HG03025 (cell line): ENCODE measurements around the gene ARHGEF4.

Source experiments
- ATAC-seq: cut with Tn5 transposase; IDR thresholded peaks from one replicate; pipeline ENCODE4 v1.9.1; 2021; ENCODE audit warnings: mild to moderate bottlenecking, moderate library complexity; ENCODE audit not compliant: unreplicated experiment, low FRiP score

Gene ARHGEF4

DNA sequence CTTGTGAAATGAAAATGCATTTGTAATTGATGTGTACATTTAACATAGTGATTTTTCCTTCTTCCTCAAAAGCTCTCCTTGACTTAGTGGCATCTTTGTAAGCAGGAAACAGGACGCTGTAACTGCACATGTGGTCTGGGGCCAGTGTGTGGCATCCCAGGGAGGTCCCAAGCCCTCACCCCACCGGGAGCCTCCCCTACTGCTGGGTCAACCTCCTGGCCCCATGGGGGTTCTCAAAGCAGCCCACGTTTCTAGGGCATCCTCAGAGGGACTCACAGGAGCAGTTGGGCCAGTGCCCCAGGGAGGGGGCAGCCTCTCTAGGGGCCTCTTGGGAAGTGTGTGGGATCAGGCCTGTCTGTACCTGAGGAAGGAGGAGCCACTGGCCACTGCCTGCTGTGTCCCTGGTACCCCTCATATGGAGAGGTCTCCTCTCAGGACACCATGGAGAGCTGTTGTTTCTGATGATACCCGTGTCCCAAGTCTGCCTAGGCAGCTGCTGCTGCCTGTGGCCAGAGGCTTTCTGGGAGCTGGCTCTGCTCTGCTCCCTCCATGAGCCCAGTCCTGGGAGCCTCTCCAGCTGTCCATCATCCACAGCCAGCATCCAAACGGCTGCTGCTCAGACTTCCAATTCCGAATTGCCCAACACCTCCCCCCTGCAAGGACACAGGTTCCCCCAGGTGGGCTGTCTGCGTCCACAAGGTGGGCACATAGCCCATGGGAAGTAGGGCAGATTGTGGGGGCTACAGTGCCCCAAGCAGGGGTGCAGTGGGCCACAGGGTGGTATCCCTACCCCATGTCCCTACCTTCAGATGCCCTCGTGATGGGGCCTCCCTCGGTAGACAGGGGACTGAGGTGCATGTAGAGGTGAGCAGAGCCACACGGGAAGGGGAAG is 13.4 kb downstream of the ARHGEF4 start:
- ATAC-seq = no peak

DNA sequence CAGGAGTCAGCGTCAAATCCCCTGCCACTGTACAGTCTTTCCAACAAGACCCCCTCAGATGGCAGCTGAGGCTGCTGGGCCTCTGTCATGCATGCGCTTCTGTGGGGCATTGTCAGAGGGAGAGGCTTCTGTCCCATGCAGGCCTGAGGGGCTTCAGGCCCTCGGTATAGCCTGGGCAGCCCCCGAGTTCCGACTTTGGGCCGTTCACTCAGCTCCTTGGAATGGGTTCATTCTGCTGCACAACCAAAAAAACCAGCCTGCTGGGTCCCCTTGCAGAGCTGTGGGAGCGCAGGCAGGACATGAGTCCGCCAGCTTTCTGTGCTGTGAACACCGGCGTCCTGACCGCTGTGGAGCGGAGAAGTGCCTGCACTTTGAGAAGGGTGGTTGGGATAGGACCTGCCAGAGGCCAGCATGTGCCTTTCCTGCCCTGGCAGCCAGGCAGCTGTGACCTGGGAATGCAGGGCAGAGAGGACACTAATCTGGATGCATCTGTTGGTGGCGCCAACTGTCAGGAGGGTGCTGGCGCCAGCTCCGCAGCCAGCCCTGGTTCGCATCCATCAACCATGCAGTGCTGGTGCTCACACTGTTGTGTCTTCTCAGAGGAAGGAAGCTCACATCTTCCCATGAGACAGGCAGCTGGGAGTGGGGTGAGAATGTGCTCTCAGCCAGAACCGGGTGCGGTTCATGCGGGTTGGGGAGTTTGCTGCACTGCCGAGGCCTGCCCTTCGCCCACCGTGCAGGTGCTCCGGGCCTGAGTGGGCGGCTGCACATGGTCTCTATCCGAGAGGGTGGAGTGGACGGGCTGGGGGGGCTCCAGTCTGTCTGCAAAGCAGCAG is 14.3 kb downstream of the ARHGEF4 start:
- no peak for ATAC-seq

DNA sequence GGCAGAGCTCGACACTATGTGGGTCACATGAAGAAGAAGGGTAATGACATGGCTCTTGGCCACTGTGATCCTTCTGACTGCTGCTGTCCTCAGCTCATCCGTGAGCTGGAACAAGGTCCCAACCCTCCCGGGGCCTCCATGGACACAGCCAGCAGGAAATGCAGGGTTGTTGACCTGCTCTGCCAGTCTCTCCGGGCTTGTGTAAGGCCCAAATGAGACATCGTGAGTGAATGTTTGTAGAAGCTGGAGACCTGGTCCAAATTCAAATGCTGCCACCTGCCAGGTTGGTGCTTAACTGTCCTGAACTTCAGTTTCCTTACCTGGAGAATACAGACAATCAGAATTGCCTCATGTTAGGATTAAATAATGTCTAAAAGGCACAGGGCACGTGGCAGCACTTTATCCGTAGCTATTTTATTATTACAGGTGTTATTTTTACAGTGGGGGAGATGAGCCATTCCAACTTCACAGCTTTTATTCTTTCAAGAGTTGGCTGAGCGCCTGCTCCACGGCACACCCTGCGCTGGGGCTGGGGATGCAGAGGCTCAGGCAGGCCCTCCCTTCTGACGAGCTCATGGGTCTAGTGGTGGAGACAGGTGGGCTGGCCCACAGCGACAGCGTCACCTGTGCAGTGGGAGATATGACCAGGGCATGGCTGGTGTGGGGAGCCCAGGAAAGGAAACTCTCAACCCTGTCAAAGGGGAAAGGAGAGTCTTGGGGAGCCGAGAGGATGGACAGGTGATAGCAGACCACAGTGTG is 15.1 kb downstream of the ARHGEF4 start:
- no peak for ATAC-seq

DNA sequence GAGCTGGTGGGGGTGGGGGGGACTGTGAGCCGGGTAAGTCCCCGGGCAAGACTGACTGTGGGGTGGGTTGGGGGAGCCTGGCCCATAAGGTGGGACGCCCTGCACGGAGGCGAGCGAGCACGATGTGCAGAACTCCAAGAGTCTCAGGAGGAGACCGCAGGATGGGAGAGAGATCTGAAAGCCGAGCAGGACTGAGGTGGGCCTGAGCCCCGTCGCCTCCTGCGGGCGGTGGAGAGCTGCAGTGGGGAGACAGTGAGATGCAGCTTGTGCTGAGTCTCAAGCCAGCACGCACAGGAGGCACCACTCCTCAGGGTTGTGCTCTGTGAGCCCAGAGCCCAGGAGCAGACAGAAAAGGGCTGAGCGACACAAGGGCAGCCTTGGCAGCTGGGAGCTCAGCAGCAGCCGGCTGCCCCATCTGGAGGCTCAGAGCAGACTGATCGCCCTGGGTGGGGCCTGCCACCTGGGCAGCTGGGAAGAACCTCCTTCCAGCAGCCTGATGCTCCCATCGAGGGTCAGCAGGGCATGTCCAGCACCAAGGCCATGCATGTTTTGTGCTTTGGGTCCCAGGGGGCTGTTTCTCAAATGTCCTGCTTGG is 15.9 kb downstream of the ARHGEF4 start:
- no peak for ATAC-seq

DNA sequence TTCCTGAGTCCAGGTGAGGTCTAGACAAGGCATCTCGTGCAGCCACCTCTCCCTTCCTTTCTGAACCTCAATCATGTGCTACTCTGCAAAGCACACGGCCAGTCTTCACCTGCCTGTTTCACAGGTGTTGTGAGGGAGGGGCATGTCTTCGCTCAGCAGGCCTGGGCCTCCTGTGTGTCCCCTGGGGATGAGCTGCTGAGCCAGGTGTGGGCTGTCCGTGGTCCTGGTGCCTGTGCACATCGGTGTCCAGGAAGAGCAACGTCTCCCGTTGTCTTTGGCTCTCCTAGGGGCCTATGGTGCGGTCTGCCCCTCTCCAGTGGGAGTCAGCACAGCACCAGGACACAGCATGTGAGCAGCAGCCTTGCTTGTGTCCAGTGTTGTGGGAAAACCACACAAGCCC is 16.7 kb downstream of the ARHGEF4 start:
- no peak for ATAC-seq

DNA sequence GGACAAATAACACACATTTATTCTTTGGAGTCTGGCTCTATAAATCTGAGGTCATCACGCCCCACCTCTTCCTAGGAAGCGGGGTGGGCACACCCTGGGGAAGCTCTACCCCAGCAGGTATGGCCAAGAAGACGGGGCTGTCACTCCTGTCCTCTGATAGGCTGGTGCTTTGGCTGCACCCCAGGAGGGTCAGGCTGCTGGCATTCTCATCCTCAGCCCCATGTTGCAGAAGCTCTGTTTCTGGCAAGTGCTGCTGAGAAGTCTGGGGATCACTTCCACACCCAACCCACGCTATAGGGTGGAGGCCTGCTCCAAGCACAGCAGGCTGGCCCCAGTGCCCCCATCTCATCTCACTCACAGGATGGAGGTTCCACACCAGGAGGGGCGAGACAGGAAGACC is 17.6 kb downstream of the ARHGEF4 start:
- ATAC-seq = no peak

DNA sequence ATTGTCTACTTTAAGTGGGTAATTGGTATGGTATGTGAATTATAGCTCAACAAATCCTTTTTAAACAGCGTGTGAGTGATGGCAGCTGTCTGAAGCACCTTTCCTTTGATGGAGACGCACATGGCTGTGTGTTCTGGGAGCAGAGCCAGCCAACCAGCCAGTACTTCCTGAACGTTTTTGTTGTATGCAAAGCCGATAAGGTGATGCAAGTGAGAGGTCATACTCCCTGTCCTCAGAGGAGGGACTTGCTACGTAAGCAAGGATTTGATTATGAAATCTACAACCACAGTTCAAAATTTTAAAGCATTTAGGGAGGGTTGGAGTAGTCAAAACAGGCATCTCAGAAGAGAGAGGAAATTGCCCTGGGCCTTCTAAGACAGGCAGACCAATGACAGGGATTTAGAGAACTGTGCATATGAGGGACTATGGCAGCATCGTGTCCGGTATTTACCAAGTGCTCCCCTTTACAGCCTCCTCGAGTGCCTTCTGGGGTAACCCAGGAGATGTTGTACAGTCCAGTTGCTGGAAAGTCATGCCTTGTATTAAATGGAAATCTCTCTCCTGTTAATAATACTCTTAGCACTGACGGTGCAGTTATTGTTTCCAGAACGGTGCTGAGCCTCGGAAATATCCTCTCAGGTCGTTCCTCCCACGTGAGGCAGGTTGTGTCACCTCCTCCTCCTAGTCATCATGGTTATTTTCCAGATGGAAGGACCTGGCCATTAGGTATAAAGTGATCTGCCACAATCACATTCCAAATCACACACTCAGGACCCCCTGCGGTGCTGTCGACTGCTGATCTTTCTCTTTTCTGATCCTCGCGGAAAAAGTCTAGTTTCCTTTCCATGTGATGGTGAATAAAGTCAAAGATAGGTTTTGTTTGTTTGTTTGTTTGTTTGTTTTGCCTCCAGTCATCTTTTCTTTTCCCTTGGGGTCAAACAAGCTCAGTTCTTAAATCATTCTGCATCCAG is 28.4 kb downstream of the ARHGEF4 start:
- ATAC-seq = no peak

DNA sequence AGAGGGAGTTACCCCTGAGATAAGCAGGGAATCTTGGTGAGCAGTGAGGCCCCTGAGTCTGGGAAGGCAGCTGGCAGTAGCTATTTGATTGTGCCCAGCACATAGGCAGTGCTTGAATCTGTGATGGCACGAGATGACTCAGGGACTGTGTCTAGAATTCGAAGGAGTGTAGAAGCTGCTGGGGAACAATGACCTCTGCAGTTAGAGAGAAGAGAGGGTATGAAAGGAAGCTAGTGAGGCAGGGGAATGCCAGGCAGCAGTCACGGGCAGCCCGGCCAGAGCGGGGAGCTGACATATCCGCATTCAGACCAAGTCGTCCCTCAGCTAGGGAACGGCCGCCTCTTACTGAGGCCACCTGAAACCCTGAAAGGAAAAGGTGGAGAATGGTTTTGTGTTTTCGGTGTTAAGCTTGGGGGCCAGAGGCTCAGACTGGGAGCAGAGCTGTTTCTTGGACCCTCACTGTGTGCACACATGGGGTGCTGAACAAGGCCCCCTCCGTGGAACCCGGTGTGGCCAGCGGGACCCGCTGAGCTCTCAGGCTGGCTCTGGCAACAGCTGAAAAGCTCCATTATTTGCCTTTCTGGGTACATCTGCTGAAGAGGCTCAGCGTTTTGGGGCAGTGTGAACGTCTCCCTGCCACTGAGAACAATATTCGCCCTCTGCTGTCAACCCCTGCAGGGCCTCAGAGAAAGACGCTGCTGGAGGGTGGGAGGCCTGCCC is 32.9 kb downstream of the ARHGEF4 start:
- ATAC-seq = no peak

DNA sequence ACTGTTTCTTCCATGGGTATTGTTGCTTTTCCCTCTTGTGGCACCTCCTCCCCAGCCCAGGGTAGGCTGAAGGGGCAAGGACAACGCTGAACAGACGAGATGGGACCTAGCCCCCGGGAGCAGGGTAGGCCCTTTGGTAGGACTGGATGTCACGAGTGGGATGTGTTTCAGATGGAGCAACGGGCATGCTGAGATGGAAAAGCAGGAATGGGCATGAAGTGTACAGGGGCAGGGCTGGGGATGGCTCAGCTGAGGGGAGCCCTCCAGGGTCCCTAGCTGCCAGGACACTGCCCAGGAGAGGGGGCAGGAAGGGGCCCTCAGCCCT is 33.4 kb downstream of the ARHGEF4 start:
- no peak for ATAC-seq

DNA sequence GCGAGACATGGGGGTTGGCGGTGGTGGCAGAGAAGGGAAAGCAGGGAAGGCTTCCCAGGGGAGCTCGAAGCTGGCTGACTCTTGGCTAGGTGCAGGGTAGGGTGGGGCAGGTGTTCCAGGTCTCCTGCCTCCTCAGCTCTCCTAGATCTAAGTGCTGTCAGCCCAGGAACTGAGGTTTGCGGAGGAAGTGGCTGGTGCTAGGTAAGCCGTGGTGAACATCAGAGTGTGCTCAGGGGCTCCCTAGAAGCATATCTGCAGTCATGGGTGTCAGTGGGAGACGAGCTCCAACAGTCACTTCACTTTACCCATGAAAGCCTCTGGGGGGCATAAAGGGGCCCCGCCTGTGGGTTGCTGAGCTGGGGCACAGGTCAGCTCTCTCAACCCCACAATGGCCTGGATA is 34.1 kb downstream of the ARHGEF4 start:
- no peak for ATAC-seq

DNA sequence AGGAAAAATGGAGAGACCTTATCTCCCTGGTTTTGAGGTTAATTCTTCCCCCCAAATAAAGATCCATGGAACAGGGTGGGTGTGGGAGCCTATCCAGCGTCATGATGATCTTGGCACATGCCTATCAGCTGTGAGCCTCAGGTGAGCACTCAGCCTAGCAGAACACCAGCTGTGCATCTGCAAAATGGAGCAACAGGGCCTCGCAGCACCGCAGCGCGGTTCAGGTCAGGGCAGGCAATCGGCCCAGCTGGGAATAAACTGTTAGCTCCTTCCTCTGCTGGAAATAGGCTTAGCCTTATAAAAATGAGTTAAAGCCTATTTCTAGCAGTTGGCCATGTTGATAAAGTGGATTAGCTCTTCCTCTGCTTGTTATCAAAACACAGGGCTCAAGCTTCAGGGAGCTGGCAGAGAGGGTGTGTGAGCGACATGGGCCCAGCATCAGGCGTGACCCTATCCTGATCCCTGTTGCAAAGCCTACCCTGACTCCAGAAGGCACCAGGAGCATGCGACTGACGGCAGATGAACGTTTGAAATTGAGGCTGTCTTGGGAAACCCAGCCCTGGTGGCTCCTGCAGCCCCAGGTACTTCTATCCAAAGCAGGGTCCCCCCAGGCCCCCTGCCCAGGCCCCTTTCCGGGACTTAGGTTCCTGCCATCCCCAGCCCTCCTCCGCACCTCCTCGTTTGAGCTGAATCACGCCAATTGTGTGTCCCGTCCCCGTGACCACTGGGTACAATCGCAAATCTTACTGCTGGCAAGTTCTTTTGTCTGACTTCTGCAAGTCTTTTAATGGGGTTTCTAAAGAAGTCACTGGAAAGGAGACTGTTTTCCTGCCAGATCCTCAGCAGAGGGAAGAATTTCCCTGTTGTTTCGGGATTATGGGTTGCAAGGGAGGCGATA is 35.4 kb downstream of the ARHGEF4 start:
- ATAC-seq = no peak

DNA sequence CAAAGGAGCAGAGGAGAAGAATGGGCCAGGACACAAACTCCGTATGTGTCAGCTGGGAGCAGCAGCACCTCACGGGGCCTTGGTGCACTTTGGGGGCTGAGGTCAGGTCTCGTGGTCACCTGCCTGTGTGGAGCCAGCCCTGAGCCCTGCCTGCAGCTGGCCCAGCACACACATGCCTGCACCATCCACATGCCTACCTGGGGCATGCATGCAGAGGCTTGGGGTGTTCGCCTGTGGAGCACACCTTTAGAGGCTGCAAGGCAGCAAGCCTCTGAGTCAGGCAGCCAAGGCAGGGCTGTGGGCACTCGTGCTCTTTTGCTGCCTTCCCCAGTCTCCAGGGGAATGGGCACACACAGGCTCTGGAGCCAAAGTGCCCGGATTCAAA is 36.0 kb downstream of the ARHGEF4 start:
- no peak for ATAC-seq

DNA sequence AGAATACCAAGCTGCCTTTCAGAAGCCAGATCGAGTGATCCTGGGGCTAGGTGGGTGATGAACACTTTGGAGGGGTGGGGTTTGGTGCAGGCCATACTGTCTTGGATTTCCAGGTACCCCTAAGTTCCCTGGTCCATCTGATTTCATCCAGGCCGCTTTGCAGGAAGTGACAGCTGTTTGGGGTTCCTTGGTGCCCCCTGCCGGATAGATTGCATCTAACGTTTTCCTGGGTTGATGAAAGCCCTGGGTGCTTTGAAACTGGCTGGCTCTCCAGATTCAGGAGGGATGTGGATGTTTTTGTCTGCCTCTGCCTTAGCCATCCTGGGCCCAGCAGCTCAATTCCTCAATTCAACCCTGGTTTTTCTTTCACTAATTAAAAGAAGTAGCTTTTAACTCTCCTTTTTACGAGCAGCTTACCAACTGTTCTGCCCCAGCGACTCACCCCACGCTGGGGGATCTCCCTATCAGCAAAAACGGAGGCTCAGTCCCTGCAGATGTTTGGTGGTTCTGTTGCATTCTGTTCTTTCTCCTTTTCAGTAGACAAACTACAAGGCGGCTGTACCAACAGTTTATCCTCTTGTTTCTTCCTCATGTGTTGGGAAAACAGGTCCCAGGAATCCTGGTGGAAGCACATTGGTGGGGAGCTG is 37.1 kb downstream of the ARHGEF4 start:
- peak; percentile 58 for ATAC-seq

DNA sequence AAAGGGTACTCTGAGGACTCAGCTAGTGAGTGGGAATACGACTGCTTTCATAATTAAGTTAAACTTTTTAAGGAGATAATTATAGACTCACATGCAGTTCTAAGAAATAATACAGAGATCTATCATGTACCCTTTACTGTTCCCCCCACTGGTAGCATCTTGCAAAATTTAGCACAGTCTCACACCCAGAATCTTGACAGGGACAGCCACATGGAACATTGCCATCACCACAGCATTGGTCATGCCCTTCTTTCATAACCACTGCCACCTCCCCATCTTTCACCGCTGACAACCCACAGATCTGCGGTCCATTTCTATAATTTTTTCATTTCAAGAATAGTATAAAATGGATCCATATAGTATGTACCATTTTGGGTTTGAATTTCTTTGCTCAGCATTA is 37.8 kb downstream of the ARHGEF4 start:
- ATAC-seq = no peak

DNA sequence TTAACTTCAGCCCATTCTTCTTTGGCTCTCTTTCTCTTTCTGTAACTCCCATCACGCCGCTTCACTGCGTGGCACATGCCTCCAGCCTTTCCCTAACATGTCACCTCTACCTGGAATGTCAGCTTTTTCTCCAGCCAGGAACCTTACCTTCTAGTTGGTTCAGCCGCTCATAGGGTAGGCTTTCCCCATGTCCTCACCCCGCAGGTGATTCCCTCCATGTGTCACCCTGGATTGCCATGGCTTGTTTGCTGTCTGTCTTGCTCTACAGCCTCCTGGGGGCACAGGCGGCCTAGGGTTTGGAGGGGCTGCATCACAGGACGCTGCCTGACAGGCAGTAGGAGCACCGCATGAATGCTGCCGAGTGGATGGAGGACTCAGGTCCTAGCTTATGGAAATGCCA is 39.2 kb downstream of the ARHGEF4 start:
- no peak for ATAC-seq

DNA sequence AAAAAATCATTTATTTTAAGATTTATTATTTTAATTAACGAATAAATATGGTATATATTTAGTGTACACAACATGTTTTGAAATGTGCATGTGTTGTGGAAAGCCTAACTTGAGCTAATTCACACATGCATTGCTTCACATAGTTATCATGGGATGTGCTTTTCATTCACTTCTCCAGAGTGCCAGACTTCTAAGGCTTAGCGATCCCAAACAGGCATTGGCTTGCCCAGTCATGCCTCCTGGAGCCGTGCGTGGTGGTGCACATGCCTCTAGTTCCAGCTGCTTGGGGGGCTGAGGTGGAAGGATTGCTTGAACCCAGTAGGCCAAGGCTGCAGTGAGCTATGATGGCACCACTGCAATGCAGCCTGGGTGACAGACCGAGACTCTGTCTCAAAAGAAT is 40.5 kb downstream of the ARHGEF4 start:
- ATAC-seq = no peak

DNA sequence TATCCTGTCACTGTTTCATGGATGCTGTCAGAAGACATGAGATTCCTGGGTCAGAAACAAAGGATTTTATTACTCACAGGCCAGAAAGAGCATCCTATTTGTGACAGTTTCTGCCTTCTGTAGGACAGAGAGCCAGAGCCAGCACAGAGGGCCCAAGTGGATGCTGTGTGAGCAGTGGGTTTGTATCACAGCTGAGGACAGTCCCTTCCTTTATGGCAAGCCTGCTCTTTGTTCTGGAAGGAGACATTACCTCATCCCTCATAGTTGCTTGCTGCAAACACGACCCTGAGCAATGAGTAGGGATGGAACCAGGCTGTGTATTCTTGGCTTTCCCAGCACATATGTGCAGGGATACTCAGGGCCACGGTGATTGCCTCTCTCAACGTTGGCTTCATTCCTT is 41.6 kb downstream of the ARHGEF4 start:
- ATAC-seq = no peak

DNA sequence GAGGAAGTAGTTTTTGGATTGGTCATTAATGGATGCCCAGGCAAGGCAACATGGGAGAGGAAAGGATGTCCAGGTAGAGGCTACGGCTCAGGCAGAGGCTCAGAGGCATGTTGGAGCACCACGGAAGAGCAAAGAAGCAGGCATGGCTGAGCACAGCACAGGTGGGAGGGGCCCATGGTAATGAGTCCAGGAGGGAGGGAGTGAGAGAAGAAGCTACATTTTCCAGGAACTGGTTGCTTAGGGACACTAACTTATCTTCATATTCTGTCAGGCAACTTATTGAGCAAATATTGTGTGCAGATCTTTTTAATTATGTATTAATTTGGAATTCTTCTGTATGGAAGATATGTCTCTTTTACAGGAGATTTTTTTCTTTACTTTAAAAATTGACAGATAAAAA is 42.2 kb downstream of the ARHGEF4 start:
- ATAC-seq = no peak
